Measurements from ENCODE around the gene HCRTR2. TPM values are rescaled to one million over a fixed set of nuclear protein-coding genes. Genes with fewer than 3 reads are reported as not detected.

HCRTR2 gene
- total and polyA plus RNA-seq, 2 of the 8 experiments (the other 6 are each of a cell fraction or from before 2014, with no cell fraction given): 0.19 to 0.23 TPM

- H3K23me2 ChIP-seq (ENCODE audit: low read depth, low read length): no peaks in the 10 kb centered on the region
- no peak overlapping the region for H2AFZ ChIP-seq (ENCODE audit: low read length)
- H4K20me1 ChIP-seq (replicated peaks in 1 of 2; ENCODE audit: control insufficient read depth in 1 of 2, insufficient read depth in 2 of 2, low read length in 2 of 2): no peaks in the 10 kb centered on the region
- H3K4me1 ChIP-seq (replicated peaks in 1 of 4; ENCODE audit: control insufficient read depth in 3 of 4, insufficient read depth in 4 of 4, low read length in 3 of 4): no peaks in the 10 kb centered on the region
- DNase-seq (ENCODE audit: low read depth in 1 of 2, low spot score in 2 of 2) (no peak), FAIRE-seq (no peak)
- H3K79me1 ChIP-seq (ENCODE audit: low read depth, low read length): no peaks in the 10 kb centered on the region
- no peak overlapping the region for H3K56ac ChIP-seq (replicated peaks; ENCODE audit: insufficient read length, low read depth, low read length)
- H2BK5ac ChIP-seq (ENCODE audit: low read depth, low read length): no peak overlapping the region
- no peak overlapping the region for H4K8ac ChIP-seq (ENCODE audit: extremely low read depth, insufficient read depth, low read length)
- H2BK12ac ChIP-seq (ENCODE audit: low read depth, low read length): no peak overlapping the region
- H3K18ac ChIP-seq (ENCODE audit: extremely low read depth, low read length): no peak overlapping the region
- no peak overlapping the region for H2BK20ac ChIP-seq (ENCODE audit: low read length)
- H3K4me2 ChIP-seq (ENCODE audit: insufficient read depth in 1 of 2, low read depth in 2 of 2, low read length in 2 of 2): no peak overlapping the region
- no peak overlapping the region for H2AK5ac ChIP-seq (ENCODE audit: low read depth, low read length)
- no peaks in the 10 kb centered on the region for H3K27me3 ChIP-seq (replicated peaks in 1 of 4; ENCODE audit: control insufficient read depth in 3 of 4, extremely low read depth in 1 of 4, insufficient read depth in 3 of 4, low read length in 3 of 4)
- no peak overlapping the region for H3K4me3 ChIP-seq (ENCODE audit: extremely low read depth in 1 of 4, insufficient read depth in 2 of 4, low read depth in 3 of 4, low read length in 4 of 4)
- H3K9me3 ChIP-seq (ENCODE audit: insufficient read depth in 2 of 2, low read depth in 1 of 2, low read length in 1 of 2): no peaks in the 10 kb centered on the region
- no peaks in the 10 kb centered on the region for H3K36me3 ChIP-seq (ENCODE audit: control insufficient read depth in 2 of 4, insufficient read depth in 4 of 4, low read length in 3 of 4)
- H3K79me2 ChIP-seq (ENCODE audit: control insufficient read depth in 1 of 2, insufficient read depth in 2 of 2, low read length in 2 of 2): no peaks in the 10 kb centered on the region
- no peak overlapping the region for H3K23ac ChIP-seq (ENCODE audit: insufficient read length)
- H3K4ac ChIP-seq (replicated peaks; ENCODE audit: insufficient read length, low read depth, low read length): no peak overlapping the region
- H4K91ac ChIP-seq (replicated peaks; ENCODE audit: insufficient read length, low read length): no peak overlapping the region
- no peak overlapping the region for H2BK120ac ChIP-seq (replicated peaks; ENCODE audit: low read depth, low read length)
- H3K9ac ChIP-seq (replicated peaks in 1 of 4; ENCODE audit: extremely low read depth in 1 of 4, low read depth in 3 of 4, low read length in 3 of 4): no peak overlapping the region
- no peak overlapping the region for H3K27ac ChIP-seq (ENCODE audit: low read depth, low read length)
- H2BK15ac ChIP-seq (ENCODE audit: low read length): no peak overlapping the region
- 98% methylated on average over 2 of the region's 2 CpGs; no CpG with 5 or more reads in 1 of the 2 experiments for WGBS, 2 experiments (ENCODE audit: extremely low coverage in 1 of 2, insufficient coverage in 1 of 2, insufficient read length in 1 of 2, insufficient replicate concordance in 2 of 2, low coverage in 1 of 2, low lambda C conversion rate in 2 of 2, missing lambda C conversion rate in 1 of 2)
- POLR2A ChIA-PET (ENCODE audit: partially characterized antibody): no interaction called here
- CTCF ChIA-PET (ENCODE audit: partially characterized antibody): interaction anchor here (1.7 kb wide), 2 partner anchors 10 to 26 kb away, joined by 8 read pairs; no protein-coding TSS in a partner anchor
- no peak overlapping the region for H4K5ac ChIP-seq (ENCODE audit: insufficient read length, low read depth, low read length)
- no peak overlapping the region for H3K14ac ChIP-seq (ENCODE audit: insufficient read length)
- TF ChIP-seq GTF2F1 (IDR thresholded peaks at IDR 0.05; ENCODE audit: borderline replicate concordance, low read depth, low read length) (no peak), TAF7 (optimal IDR thresholded peaks at IDR 0.05; ENCODE audit: borderline replicate concordance, low read depth, low read length) (no peak), CTBP2 (IDR thresholded peaks at IDR 0.05; ENCODE audit: borderline replicate concordance, insufficient read depth, insufficient read length, low read length) (no peak), SAP30 (IDR thresholded peaks at IDR 0.05; ENCODE audit: insufficient read depth, insufficient replicate concordance, low read length) (no peak), GABPA (IDR thresholded peaks at IDR 0.05; ENCODE audit: borderline replicate concordance, insufficient read depth, low read length) (no peak), EP300 (IDR thresholded peaks at IDR 0.05; ENCODE audit: borderline replicate concordance in 1 of 2, low read depth in 2 of 2, low read length in 2 of 2) (no peak), EZH2 (IDR thresholded peaks at IDR 0.05; ENCODE audit: low read depth, low read length, severe bottlenecking) (no peak), JUN (IDR thresholded peaks at IDR 0.05; ENCODE audit: low read depth, low read length) (no peak), CTCF (IDR thresholded peaks at IDR 0.05; ENCODE audit: control extremely low read depth in 1 of 3, insufficient read depth in 1 of 3, low read depth in 1 of 3, low read length in 3 of 3) (no peak)
Observed at GRCh38 chr6:55266896-55267295, 92.6 kb downstream of the HCRTR2 start.

Measured in H1 (cell line).